ENCODE data around the gene POLR3B. TPM values are rescaled to one million over a fixed set of nuclear protein-coding genes. Genes with fewer than 3 reads are reported as not detected.
"Not testable (repeated sequence)": the region's sequence is repeated elsewhere in the genome, so short reads cannot be mapped to it uniquely, and the experiment has no call there.

Gene POLR3B
- total RNA-seq, 1 donor from 2014 or later = 15.2 TPM

GRCh38 chr12:106311139-106311538, 46.4 kb upstream of the POLR3B start:
- no peak overlapping the region for H3K4me3 Mint-ChIP-seq
- peaks cover 2% of the 10 kb centered on the region for H3K27me3 Mint-ChIP-seq (ENCODE audit: low read depth)
- DNase-seq (ENCODE audit: low read depth, low spot score) = no peak
- peaks cover 7% of the 10 kb centered on the region for H3K4me1 Mint-ChIP-seq
- H3K9me3 Mint-ChIP-seq = no peaks in the 10 kb centered on the region
- no peak for TF ChIP-seq CTCF (conservative IDR thresholded peaks at IDR 0.05)
- H3K27ac Mint-ChIP-seq (ENCODE audit: unreplicated experiment) = no peak overlapping the region
- no peaks in the 10 kb centered on the region for H3K36me3 Mint-ChIP-seq (ENCODE audit: low read depth)

GRCh38 chr12:106313413-106313812, 44.1 kb upstream of the POLR3B start:
- not testable (repeated sequence) for DNase-seq (ENCODE audit: low read depth, low spot score); H3K9me3 Mint-ChIP-seq; H3K36me3 Mint-ChIP-seq (ENCODE audit: low read depth); H3K27ac Mint-ChIP-seq (ENCODE audit: unreplicated experiment); H3K4me3 Mint-ChIP-seq; H3K27me3 Mint-ChIP-seq (ENCODE audit: low read depth)
- H3K4me1 Mint-ChIP-seq = peaks cover 12% of the 10 kb centered on the region

GRCh38 chr12:106315523-106315922, 42.0 kb upstream of the POLR3B start:
- Mint-ChIP-seq H3K36me3 (ENCODE audit: low read depth) (no peaks in the 10 kb centered on the region), H3K9me3 (no peaks in the 10 kb centered on the region)

GRCh38 chr12:106317406-106318082, 40.0 kb upstream of the POLR3B start:
- no peak overlapping the region for H3K27ac Mint-ChIP-seq (ENCODE audit: unreplicated experiment)
- no peaks in the 10 kb centered on the region for H3K36me3 Mint-ChIP-seq (ENCODE audit: low read depth)
- peaks cover 6% of the 10 kb centered on the region for H3K4me1 Mint-ChIP-seq
- H3K9me3 Mint-ChIP-seq = no peaks in the 10 kb centered on the region
- H3K27me3 Mint-ChIP-seq (ENCODE audit: low read depth) = no peaks in the 10 kb centered on the region
- DNase-seq (ENCODE audit: low read depth, low spot score) = no peak
- TF ChIP-seq CTCF (conservative IDR thresholded peaks at IDR 0.05) = no peak
- no peak overlapping the region for H3K4me3 Mint-ChIP-seq

More at GRCh38 chr12:106315523-106315922, 42.0 kb upstream of the POLR3B start:
- TF ChIP-seq CTCF (conservative IDR thresholded peaks at IDR 0.05) = no peak
- peaks cover 6% of the 10 kb centered on the region for H3K4me1 Mint-ChIP-seq
- no peak overlapping the region for H3K27ac Mint-ChIP-seq (ENCODE audit: unreplicated experiment)
- no peak overlapping the region for H3K4me3 Mint-ChIP-seq
- no peaks in the 10 kb centered on the region for H3K27me3 Mint-ChIP-seq (ENCODE audit: low read depth)
- no peak for DNase-seq (ENCODE audit: low read depth, low spot score)

- Mint-ChIP-seq H3K27ac (ENCODE audit: unreplicated experiment) (no peak overlapping the region), H3K9me3 (no peaks in the 10 kb centered on the region), H3K36me3 (ENCODE audit: low read depth) (no peaks in the 10 kb centered on the region), H3K4me1 (peaks cover 3% of the 10 kb centered on the region), H3K27me3 (ENCODE audit: low read depth) (no peaks in the 10 kb centered on the region), H3K4me3 (no peak overlapping the region)
- DNase-seq (ENCODE audit: low read depth, low spot score) = no peak
- no peak for TF ChIP-seq CTCF (conservative IDR thresholded peaks at IDR 0.05)
These were observed 36.3 kb upstream of the POLR3B start for GRCh38 chr12:106321139-106321850.

GRCh38 chr12:106323537-106323936, 34.0 kb upstream of the POLR3B start:
- no peak for DNase-seq (ENCODE audit: low read depth, low spot score)
- Mint-ChIP-seq H3K4me1 (no peaks in the 10 kb centered on the region), H3K27me3 (ENCODE audit: low read depth) (no peaks in the 10 kb centered on the region), H3K9me3 (no peaks in the 10 kb centered on the region), H3K4me3 (no peak overlapping the region), H3K27ac (ENCODE audit: unreplicated experiment) (no peak overlapping the region), H3K36me3 (ENCODE audit: low read depth) (no peaks in the 10 kb centered on the region)
- no peak for TF ChIP-seq CTCF (conservative IDR thresholded peaks at IDR 0.05)
